D341Med (cell line): ENCODE data around the gene ABTB2.
"Not testable (repeated sequence)": the region's sequence is repeated elsewhere in the genome, so short reads cannot be mapped to it uniquely, and the experiment has no call there.

Experiments used
- DNase-seq: peaks from one replicate; pipeline ENCODE4 v3.0.0; 2012; ENCODE audit warnings: low spot score

ABTB2 gene

GRCh38 chr11:34357701-34358257, at the start of gene ABTB2:
Gene ABTB2, minus strand, starts transcription at chr11:34358010.
- peak; percentile 96 for DNase-seq

- no peak for DNase-seq
Observed at GRCh38 chr11:34407121-34407813, 49.5 kb upstream of the ABTB2 start.

GRCh38 chr11:34406413-34406812, 48.6 kb upstream of the ABTB2 start:
- DNase-seq: no peak

- DNase-seq: no peak
Observed at GRCh38 chr11:34405079-34405858, 47.5 kb upstream of the ABTB2 start.

- no peak for DNase-seq
Observed at GRCh38 chr11:34404280-34404679, 46.5 kb upstream of the ABTB2 start.

GRCh38 chr11:34403431-34403830, 45.6 kb upstream of the ABTB2 start:
- no peak for DNase-seq

- DNase-seq: no peak
Observed at GRCh38 chr11:34397811-34398210, 40.0 kb upstream of the ABTB2 start.

GRCh38 chr11:34397120-34397519, 39.3 kb upstream of the ABTB2 start:
- no peak for DNase-seq

- no peak for DNase-seq
Observed at GRCh38 chr11:34395916-34396550, 38.2 kb upstream of the ABTB2 start.

- DNase-seq: no peak
Observed at GRCh38 chr11:34394771-34395300, 37.0 kb upstream of the ABTB2 start.

- DNase-seq: no peak
Observed at GRCh38 chr11:34387653-34388052, 29.8 kb upstream of the ABTB2 start.

GRCh38 chr11:34386356-34386755, 28.5 kb upstream of the ABTB2 start:
- DNase-seq: not testable (repeated sequence)

GRCh38 chr11:34382532-34383276, 24.9 kb upstream of the ABTB2 start:
- DNase-seq: no peak

- DNase-seq: no peak
Observed at GRCh38 chr11:34381775-34382174, 24.0 kb upstream of the ABTB2 start.

- no peak for DNase-seq
Observed at GRCh38 chr11:34380696-34381095, 22.9 kb upstream of the ABTB2 start.

GRCh38 chr11:34379539-34379938, 21.7 kb upstream of the ABTB2 start:
- DNase-seq: no peak

GRCh38 chr11:34379079-34379478, 21.3 kb upstream of the ABTB2 start:
- no peak for DNase-seq

GRCh38 chr11:34373727-34374126, 15.9 kb upstream of the ABTB2 start:
- no peak for DNase-seq

GRCh38 chr11:34366522-34366921, 8.7 kb upstream of the ABTB2 start:
- no peak for DNase-seq

- no peak for DNase-seq
Observed at GRCh38 chr11:34364102-34364501, 6.3 kb upstream of the ABTB2 start.

GRCh38 chr11:34363363-34364084, 5.7 kb upstream of the ABTB2 start:
- no peak for DNase-seq
